ENCODE data around the gene TMPRSS5. TPM values are rescaled to one million over a fixed set of nuclear protein-coding genes. Genes with fewer than 3 reads are reported as not detected.

The TMPRSS5 gene
- under 0.01 and 0.13 TPM in 2 replicates for total RNA-seq

GRCh38 chr11:113705871-113706655 lies at the start of gene TMPRSS5:
Gene TMPRSS5 (minus strand): TSS chr11:113706308. CDS start chr11:113706224, 84 bp downstream.
- Histone ChIP-seq H3K36me3 (ENCODE audit: control insufficient read depth, insufficient read depth, low read length) (no peaks in the 10 kb centered on the region), H3K27me3 (ENCODE audit: control insufficient read depth, insufficient read depth, low read length) (no peaks in the 10 kb centered on the region), H3K4me3 (ENCODE audit: low read depth, low read length) (no peak within 1 kb of the TSS)
- FAIRE-seq (peak; percentile 23), DNase-seq (ENCODE audit: low read depth) (no peak)
- TF ChIP-seq CTCF (IDR thresholded peaks at IDR 0.05; ENCODE audit: insufficient read depth, low read length, severe bottlenecking) = no peak

- no peak for FAIRE-seq
- no peak for DNase-seq (ENCODE audit: low read depth)
- Histone ChIP-seq H3K36me3 (ENCODE audit: control insufficient read depth, insufficient read depth, low read length) (no peaks in the 10 kb centered on the region), H3K27me3 (ENCODE audit: control insufficient read depth, insufficient read depth, low read length) (no peaks in the 10 kb centered on the region), H3K4me3 (ENCODE audit: low read depth, low read length) (no peak overlapping the region)
- TF ChIP-seq CTCF (IDR thresholded peaks at IDR 0.05; ENCODE audit: insufficient read depth, low read length, severe bottlenecking) = no peak
Measured at GRCh38 chr11:113752932-113753331, 46.8 kb upstream of the TMPRSS5 start.

GRCh38 chr11:113736323-113736722 lies 30.2 kb upstream of the TMPRSS5 start:
- no peak for FAIRE-seq
- TF ChIP-seq CTCF (IDR thresholded peaks at IDR 0.05; ENCODE audit: insufficient read depth, low read length, severe bottlenecking) = no peak

GRCh38 chr11:113732092-113732491 lies 26.0 kb upstream of the TMPRSS5 start:
- Histone ChIP-seq H3K36me3 (ENCODE audit: control insufficient read depth, insufficient read depth, low read length) (no peaks in the 10 kb centered on the region), H3K4me3 (ENCODE audit: low read depth, low read length) (no peak overlapping the region), H3K27me3 (ENCODE audit: control insufficient read depth, insufficient read depth, low read length) (no peaks in the 10 kb centered on the region)
- no peak for TF ChIP-seq CTCF (IDR thresholded peaks at IDR 0.05; ENCODE audit: insufficient read depth, low read length, severe bottlenecking)
- no peak for DNase-seq (ENCODE audit: low read depth)
- FAIRE-seq = no peak

More at GRCh38 chr11:113736323-113736722, 30.2 kb upstream of the TMPRSS5 start:
- Histone ChIP-seq H3K4me3 (ENCODE audit: low read depth, low read length) (no peak overlapping the region), H3K27me3 (ENCODE audit: control insufficient read depth, insufficient read depth, low read length) (no peaks in the 10 kb centered on the region), H3K36me3 (ENCODE audit: control insufficient read depth, insufficient read depth, low read length) (peaks cover 6% of the 10 kb centered on the region)
- no peak for DNase-seq (ENCODE audit: low read depth)

GRCh38 chr11:113730887-113731726 lies 25.0 kb upstream of the TMPRSS5 start:
- DNase-seq (ENCODE audit: low read depth) (peak; percentile 67), FAIRE-seq (no peak)
- Histone ChIP-seq H3K27me3 (ENCODE audit: control insufficient read depth, insufficient read depth, low read length) (no peaks in the 10 kb centered on the region), H3K36me3 (ENCODE audit: control insufficient read depth, insufficient read depth, low read length) (no peaks in the 10 kb centered on the region), H3K4me3 (ENCODE audit: low read depth, low read length) (no peak overlapping the region)
- TF ChIP-seq CTCF (IDR thresholded peaks at IDR 0.05; ENCODE audit: insufficient read depth, low read length, severe bottlenecking) = peak; percentile 78

All from bronchial epithelial cell (primary cell).